ENCODE results near the gene EGLN2.
A peak's percentile ranks its signal among the peaks of the same experiment; 100 is the strongest.

Gene EGLN2

DNA sequence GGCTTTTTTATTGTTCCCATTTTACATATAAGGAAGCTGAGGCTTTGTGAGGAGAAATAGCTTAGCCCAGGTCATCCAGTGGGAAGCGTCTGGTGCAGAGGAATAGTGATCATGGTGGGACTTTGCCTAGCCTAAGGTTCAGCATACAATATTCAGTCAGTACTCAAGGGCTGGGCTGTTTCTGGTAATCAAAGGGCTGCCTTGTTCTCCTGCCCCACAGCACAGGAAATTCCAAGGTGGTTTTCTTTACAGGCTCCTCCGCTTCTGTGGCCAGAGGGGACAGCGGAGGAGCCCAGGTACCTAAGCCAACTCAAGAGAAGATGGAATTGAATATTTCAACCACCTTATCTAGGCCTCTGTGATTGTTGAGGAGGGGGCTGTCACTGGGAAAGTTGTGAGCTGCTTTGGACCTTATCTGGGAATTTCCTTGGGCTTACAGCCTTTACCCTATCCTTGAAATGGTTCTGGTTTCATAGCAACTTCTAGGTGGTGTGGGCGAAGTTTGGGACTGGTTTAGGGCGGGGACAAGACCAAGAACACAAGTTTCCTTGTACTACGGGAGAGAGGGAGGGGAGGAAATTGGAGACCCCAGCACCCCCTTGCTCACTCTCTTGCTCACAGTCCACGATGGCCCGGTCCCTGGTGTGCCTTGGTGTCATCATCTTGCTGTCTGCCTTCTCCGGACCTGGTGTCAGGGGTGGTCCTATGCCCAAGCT, 23.9 kb upstream of the EGLN2 start, which contains the start of gene MIA:
Gene MIA, plus strand, starts transcription at position 606 of the 716 bp plus-strand sequence. Its CDS starts 22 bp downstream, at position 628.
- Histone ChIP-seq H3K4me3 (ENCODE audit: low read depth, low read length) (no peak within 1 kb of the TSS), H3K9me3 (ENCODE audit: control insufficient read depth, insufficient read depth, low read depth, low read length) (no peaks in the 10 kb centered on the region), H3K4me1 (ENCODE audit: control insufficient read depth, insufficient read depth, low read length) (peaks cover 13% of the 10 kb centered on the region), H3K36me3 (ENCODE audit: control insufficient read depth in 2 of 2, insufficient read depth in 1 of 2, low read length in 2 of 2) (peaks cover 0 to 14% of the 10 kb centered on the region in 2 experiments; a peak in 1 of 3 replicates), H3K27ac (ENCODE audit: extremely low read depth, low read depth, low read length) (0 out of 2 replicates have a peak within 1 kb of the TSS, but pooled peaks have one; percentile 17)
- POLR2A ChIA-PET = interaction anchor here (0.6 kb wide), 1 partner anchor 224 kb away, joined by 5 read pairs; no protein-coding TSS in a partner anchor
- TF ChIP-seq ZSCAN23 (tag by site-specific recombination; IDR thresholded peaks at IDR 0.05) (no peak), YY1 (tag by site-specific recombination; IDR thresholded peaks at IDR 0.05) (no peak), YY2 (tag by site-specific recombination; IDR thresholded peaks at IDR 0.05) (no peak), ZNF521 (tag by site-specific recombination; IDR thresholded peaks at IDR 0.05) (no peak), KLF9 (tag by site-specific recombination; IDR thresholded peaks at IDR 0.05; ENCODE audit: low read depth) (no peak), ZNF555 (tag by site-specific recombination; conservative IDR thresholded peaks at IDR 0.05) (no peak), ZBTB17 (tag by site-specific recombination; IDR thresholded peaks at IDR 0.05) (no peak), ZNF654 (tag by site-specific recombination; IDR thresholded peaks at IDR 0.05; ENCODE audit: low read depth) (no peak), SETDB1 (IDR thresholded peaks at IDR 0.05; ENCODE audit: insufficient read length, low read length) (no peak), ZNF843 (tag by site-specific recombination; IDR thresholded peaks at IDR 0.05) (no peak), WT1 (tag by site-specific recombination; IDR thresholded peaks at IDR 0.05) (no peak), ZNF473 (tag by site-specific recombination; IDR thresholded peaks at IDR 0.05) (no peak), ZNF19 (tag by site-specific recombination; IDR thresholded peaks at IDR 0.05; ENCODE audit: low read depth) (no peak)
- TF ChIP-seq, protein P1, sequence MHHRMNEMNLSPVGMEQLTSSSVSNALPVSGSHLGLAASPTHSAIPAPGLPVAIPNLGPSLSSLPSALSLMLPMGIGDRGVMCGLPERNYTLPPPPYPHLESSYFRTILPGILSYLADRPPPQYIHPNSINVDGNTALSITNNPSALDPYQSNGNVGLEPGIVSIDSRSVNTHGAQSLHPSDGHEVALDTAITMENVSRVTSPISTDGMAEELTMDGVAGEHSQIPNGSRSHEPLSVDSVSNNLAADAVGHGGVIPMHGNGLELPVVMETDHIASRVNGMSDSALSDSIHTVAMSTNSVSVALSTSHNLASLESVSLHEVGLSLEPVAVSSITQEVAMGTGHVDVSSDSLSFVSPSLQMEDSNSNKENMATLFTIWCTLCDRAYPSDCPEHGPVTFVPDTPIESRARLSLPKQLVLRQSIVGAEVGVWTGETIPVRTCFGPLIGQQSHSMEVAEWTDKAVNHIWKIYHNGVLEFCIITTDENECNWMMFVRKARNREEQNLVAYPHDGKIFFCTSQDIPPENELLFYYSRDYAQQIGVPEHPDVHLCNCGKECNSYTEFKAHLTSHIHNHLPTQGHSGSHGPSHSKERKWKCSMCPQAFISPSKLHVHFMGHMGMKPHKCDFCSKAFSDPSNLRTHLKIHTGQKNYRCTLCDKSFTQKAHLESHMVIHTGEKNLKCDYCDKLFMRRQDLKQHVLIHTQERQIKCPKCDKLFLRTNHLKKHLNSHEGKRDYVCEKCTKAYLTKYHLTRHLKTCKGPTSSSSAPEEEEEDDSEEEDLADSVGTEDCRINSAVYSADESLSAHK (tag by site-specific recombination; IDR thresholded peaks at IDR 0.05) = no peak
- TF ChIP-seq, protein P2, sequence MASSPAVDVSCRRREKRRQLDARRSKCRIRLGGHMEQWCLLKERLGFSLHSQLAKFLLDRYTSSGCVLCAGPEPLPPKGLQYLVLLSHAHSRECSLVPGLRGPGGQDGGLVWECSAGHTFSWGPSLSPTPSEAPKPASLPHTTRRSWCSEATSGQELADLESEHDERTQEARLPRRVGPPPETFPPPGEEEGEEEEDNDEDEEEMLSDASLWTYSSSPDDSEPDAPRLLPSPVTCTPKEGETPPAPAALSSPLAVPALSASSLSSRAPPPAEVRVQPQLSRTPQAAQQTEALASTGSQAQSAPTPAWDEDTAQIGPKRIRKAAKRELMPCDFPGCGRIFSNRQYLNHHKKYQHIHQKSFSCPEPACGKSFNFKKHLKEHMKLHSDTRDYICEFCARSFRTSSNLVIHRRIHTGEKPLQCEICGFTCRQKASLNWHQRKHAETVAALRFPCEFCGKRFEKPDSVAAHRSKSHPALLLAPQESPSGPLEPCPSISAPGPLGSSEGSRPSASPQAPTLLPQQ (tag by site-specific recombination; IDR thresholded peaks at IDR 0.05) = no peak
- CTCF ChIA-PET = interaction anchor here (0.5 to 6.4 kb wide), 6 partner anchors 9 to 409 kb away, joined by 3 to 61 read pairs (median 4); no protein-coding TSS in a partner anchor

DNA sequence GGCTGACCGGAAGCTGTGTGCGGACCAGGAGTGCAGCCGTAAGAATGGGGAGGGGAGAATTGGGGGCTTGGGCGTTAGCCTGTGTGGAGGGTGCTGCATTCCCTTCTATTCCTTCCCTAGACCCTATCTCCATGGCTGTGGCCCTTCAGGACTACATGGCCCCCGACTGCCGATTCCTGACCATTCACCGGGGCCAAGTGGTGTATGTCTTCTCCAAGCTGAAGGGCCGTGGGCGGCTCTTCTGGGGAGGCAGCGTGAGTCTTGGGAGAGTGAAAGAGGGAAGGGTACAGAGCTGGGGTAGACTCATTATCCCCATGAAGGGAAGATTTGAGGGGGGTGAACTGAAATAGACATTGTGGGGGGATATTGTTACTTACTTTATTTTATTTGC, 23.4 kb upstream of the EGLN2 start:
- Histone ChIP-seq H3K36me3 (ENCODE audit: control insufficient read depth in 2 of 2, insufficient read depth in 1 of 2, low read length in 2 of 2) (peaks cover 0 to 13% of the 10 kb centered on the region in 2 experiments; a peak in 1 of 3 replicates), H3K27ac (ENCODE audit: extremely low read depth, low read depth, low read length) (0 out of 2 replicates have a peak overlapping the region, but pooled peaks have one; percentile 17), H3K9me3 (ENCODE audit: control insufficient read depth, insufficient read depth, low read depth, low read length) (no peaks in the 10 kb centered on the region), H3K4me3 (ENCODE audit: low read depth, low read length) (no peak overlapping the region), H3K4me1 (ENCODE audit: control insufficient read depth, insufficient read depth, low read length) (peaks cover 13% of the 10 kb centered on the region)
- peak; percentile 9; the same call in 1 of the 2 replicates for TF ChIP-seq EGR2 (tag by site-specific recombination; IDR thresholded peaks at IDR 0.05; ENCODE audit: low read depth)
- TF ChIP-seq ZNF114 (tag by site-specific recombination; IDR thresholded peaks at IDR 0.05) = no peak
- 0 out of 2 replicates have a peak, but pooled peaks have one; percentile 37 for TF ChIP-seq ZFHX2 (tag by site-specific recombination; conservative IDR thresholded peaks at IDR 0.05)
- TF ChIP-seq, protein P3, sequence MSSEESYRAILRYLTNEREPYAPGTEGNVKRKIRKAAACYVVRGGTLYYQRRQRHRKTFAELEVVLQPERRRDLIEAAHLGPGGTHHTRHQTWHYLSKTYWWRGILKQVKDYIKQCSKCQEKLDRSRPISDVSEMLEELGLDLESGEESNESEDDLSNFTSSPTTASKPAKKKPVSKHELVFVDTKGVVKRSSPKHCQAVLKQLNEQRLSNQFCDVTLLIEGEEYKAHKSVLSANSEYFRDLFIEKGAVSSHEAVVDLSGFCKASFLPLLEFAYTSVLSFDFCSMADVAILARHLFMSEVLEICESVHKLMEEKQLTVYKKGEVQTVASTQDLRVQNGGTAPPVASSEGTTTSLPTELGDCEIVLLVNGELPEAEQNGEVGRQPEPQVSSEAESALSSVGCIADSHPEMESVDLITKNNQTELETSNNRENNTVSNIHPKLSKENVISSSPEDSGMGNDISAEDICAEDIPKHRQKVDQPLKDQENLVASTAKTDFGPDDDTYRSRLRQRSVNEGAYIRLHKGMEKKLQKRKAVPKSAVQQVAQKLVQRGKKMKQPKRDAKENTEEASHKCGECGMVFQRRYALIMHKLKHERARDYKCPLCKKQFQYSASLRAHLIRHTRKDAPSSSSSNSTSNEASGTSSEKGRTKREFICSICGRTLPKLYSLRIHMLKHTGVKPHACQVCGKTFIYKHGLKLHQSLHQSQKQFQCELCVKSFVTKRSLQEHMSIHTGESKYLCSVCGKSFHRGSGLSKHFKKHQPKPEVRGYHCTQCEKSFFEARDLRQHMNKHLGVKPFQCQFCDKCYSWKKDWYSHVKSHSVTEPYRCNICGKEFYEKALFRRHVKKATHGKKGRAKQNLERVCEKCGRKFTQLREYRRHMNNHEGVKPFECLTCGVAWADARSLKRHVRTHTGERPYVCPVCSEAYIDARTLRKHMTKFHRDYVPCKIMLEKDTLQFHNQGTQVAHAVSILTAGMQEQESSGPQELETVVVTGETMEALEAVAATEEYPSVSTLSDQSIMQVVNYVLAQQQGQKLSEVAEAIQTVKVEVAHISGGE (tag by site-specific recombination; conservative IDR thresholded peaks at IDR 0.05; ENCODE audit: low read depth) = no peak
- CTCF ChIA-PET = interaction anchor here (0.6 to 6.4 kb wide), 5 partner anchors 10 to 66 kb away, joined by 3 to 61 read pairs (median 4); no protein-coding TSS in a partner anchor
- POLR2A ChIA-PET = interaction anchor here (0.6 to 3.2 kb wide), 2 partner anchors 32 to 224 kb away, joined by 5 to 30 read pairs; no protein-coding TSS in a partner anchor
